ENCODE results near the gene CLEC9A.

CLEC9A gene

DNA sequence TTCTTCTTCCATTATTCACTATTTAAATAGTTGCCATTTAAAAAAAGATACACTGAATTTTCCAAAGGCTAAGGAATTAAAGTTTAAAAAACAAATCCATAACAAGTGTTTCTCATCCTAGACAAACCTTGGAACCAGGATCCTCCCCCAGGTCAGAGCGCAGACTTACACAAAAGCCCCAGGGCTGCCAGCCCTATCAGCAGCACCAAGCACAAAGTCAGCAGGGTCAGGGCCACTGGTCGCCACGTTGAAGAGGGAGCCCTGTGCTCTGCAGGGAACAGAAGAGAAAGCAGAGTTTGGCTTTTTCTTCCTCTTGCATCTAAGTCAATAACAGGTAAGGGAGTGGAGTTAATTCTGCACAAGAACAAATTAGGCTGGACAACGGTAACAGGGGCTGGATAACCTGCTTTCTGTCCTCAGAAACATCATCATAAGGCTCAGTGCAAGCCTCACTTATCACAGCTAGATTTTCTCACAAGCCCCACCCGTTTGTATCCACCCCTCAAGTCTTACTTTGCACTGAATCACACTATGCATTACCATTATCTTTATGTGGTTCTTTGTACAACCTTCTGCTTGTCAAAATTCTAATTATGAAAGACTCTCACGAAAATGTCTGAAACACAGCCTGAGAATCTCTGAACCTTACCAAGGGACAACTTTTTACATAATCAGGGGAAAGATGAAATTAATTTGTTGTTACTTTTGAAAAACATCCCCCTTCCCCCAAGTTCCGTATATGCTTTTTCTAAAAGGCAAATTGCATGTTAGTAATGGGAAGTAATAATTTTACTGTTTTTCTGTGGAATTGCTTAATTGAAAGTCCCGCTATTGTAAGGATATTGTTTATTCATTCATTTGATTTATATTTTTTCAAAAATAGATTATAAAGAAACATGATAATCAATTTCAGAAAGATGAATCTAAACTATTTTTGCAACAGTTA, 58.7 kb downstream of the CLEC9A start:
- TF ChIP-seq, protein P1, sequence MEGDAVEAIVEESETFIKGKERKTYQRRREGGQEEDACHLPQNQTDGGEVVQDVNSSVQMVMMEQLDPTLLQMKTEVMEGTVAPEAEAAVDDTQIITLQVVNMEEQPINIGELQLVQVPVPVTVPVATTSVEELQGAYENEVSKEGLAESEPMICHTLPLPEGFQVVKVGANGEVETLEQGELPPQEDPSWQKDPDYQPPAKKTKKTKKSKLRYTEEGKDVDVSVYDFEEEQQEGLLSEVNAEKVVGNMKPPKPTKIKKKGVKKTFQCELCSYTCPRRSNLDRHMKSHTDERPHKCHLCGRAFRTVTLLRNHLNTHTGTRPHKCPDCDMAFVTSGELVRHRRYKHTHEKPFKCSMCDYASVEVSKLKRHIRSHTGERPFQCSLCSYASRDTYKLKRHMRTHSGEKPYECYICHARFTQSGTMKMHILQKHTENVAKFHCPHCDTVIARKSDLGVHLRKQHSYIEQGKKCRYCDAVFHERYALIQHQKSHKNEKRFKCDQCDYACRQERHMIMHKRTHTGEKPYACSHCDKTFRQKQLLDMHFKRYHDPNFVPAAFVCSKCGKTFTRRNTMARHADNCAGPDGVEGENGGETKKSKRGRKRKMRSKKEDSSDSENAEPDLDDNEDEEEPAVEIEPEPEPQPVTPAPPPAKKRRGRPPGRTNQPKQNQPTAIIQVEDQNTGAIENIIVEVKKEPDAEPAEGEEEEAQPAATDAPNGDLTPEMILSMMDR (IDR thresholded peaks at IDR 0.05; ENCODE audit: low read depth, low read length): no peak

DNA sequence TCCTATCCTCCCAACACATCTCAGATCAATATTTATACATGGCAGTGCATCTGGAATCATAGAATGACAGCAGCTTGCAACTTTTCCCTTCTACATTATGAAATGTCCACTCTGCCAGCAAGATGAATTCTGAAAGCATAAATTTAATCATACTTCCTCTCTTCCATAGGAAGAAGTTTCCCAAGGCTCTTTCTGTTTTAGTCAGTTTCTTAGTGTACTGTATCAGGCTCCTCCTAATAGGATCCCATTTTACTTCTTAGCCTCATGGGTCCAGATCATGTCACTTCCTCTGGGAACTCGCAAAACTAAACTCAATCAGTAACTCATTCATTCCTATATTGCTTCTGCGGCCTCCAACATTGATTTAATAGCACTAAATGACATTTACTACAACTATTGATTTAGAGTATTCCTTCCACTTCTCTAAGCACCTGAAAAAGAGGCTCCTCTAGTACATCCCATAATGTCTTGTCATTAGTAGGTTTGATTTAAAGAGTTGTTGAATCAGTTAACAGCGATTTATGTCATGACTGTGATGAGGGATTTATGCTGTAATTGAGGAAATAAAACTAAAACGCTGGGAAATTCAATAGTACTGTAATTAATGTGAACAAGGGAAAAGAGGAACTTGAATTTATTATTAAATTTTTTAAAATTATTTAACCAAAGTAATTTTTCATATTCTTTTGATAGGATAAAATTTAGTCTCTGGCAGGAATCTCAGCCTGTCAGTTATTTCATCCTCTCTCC, 64.3 kb downstream of the CLEC9A start:
- Histone ChIP-seq H3K4me1 (no peaks in the 10 kb centered on the region), H3K9me3 (no peaks in the 10 kb centered on the region), H3K36me3 (no peaks in the 10 kb centered on the region), H3K27me3 (peaks cover 12% of the 10 kb centered on the region), H3K4me3 (ENCODE audit: low read depth, low read length) (no peak overlapping the region)
- TF ChIP-seq, protein P1 (IDR thresholded peaks at IDR 0.05; ENCODE audit: low read depth, low read length): no peak
- no peak for DNase-seq

More for the DNA sequence above, 58.7 kb downstream of the CLEC9A start:
- Histone ChIP-seq H3K4me3 (ENCODE audit: low read depth, low read length) (no peak overlapping the region), H3K27me3 (no peaks in the 10 kb centered on the region; the same call in 1 of the 2 replicates), H3K4me1 (no peaks in the 10 kb centered on the region), H3K36me3 (no peaks in the 10 kb centered on the region), H3K9me3 (no peaks in the 10 kb centered on the region)
- no peak for DNase-seq

DNA sequence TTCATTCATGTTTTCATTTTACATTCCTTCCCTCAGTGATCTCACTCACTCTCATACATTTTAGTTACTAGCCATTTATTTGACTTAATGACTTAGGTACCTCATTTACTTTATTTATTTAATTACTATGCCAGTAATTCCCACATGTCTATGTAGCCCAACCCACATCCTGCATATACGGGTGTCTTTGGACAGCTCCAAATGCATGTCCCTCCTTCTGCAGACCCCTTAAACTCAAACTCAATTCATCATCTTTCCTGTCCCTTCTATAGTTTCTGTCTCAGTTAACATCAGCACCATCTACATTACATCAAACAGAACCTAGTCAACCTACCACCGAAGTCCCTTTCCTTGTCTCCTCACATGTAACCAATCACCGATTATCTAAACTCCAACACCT, 65.5 kb downstream of the CLEC9A start:
- Histone ChIP-seq H3K27me3 (peaks cover 12% of the 10 kb centered on the region), H3K4me3 (ENCODE audit: low read depth, low read length) (no peak overlapping the region), H3K4me1 (no peaks in the 10 kb centered on the region), H3K36me3 (no peaks in the 10 kb centered on the region), H3K9me3 (no peaks in the 10 kb centered on the region)
- TF ChIP-seq, protein P1 (IDR thresholded peaks at IDR 0.05; ENCODE audit: low read depth, low read length): no peak
- DNase-seq: no peak

DNA sequence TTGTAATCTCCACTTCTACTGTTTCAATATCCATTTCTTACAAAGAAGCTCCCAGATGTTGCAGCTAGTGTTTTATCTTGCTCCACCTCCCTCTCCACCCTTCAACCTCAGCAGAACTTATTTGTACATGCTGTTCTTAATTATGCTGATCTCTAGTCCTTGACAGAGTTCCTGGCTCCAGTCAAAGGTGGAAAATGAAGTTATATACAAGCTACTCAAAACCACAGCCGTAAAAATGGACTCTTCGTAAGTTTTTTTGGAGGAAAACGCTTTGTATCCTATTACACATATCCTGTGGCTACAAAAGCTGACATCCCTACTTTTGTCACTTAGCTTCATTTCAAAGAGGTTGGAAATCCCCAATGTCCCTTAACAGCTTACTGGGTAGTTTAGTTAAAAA, 67.0 kb downstream of the CLEC9A start:
- DNase-seq: no peak
- peaks cover 12% of the 10 kb centered on the region for H3K27me3 ChIP-seq
- TF ChIP-seq, protein P1 (IDR thresholded peaks at IDR 0.05; ENCODE audit: low read depth, low read length): no peak
- H3K9me3 ChIP-seq: no peaks in the 10 kb centered on the region
- H3K4me1 ChIP-seq: no peaks in the 10 kb centered on the region
- no peaks in the 10 kb centered on the region for H3K36me3 ChIP-seq
- H3K4me3 ChIP-seq (ENCODE audit: low read depth, low read length): no peak overlapping the region

DNA sequence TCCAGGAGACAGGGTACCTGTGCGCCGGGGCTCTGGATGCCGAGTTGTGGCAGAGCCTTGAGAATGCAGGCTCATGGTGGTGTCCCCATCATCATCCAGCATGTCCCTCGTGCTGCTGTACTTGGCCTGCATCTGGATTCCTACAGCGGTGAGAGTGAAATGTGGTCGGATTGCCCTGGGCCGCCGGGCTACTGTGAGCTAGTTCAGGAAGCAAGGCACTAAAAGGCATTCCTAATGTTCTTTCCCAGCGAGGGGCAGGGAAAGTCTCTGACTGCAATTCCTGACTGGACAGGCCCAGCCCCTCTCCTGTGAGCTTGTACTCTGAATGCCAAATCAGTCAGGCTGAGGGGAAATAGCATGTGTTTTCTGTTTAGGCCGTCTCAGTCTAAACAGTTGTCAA, 68.3 kb downstream of the CLEC9A start, which contains the start of gene CLEC1A:
TSS of gene CLEC1A (minus strand) at position 195 of the 400 bp plus-strand sequence. CDS start at position 132, 63 bp downstream.
- peaks cover 12% of the 10 kb centered on the region for H3K27me3 ChIP-seq
- DNase-seq: no peak
- H3K36me3 ChIP-seq: no peaks in the 10 kb centered on the region
- TF ChIP-seq, protein P1 (IDR thresholded peaks at IDR 0.05; ENCODE audit: low read depth, low read length): no peak
- no peaks in the 10 kb centered on the region for H3K4me1 ChIP-seq
- no peak within 1 kb of the TSS for H3K4me3 ChIP-seq (ENCODE audit: low read depth, low read length)
- H3K9me3 ChIP-seq: no peaks in the 10 kb centered on the region
